Measurements from ENCODE around the gene ARL4D. TPM values are rescaled to one million over a fixed set of nuclear protein-coding genes. Genes with fewer than 3 reads are reported as not detected.
A peak's percentile ranks its signal among the peaks of the same experiment; 100 is the strongest.

The ARL4D gene
- total RNA-seq, 2 donors from 2014 or later, result 3.5 to 21.0 TPM

GRCh38 chr17:43396491-43397060 is 2.2 kb upstream of the ARL4D start:
- Histone ChIP-seq H3K27me3 (replicated peaks; ENCODE audit: insufficient read depth) (no peaks in the 10 kb centered on the region), H3K9me3 (no peaks in the 10 kb centered on the region), H3K27ac (no peak overlapping the region), H3K4me1 (ENCODE audit: control insufficient read depth in 1 of 2, low read depth in 2 of 2) (peaks cover 17 to 32% of the 10 kb centered on the region in 2 donors), H3K4me3 (no peak overlapping the region), H3K36me3 (no peaks in the 10 kb centered on the region)
- no peak for TF ChIP-seq CTCF (IDR thresholded peaks at IDR 0.05)
- no peak for DNase-seq (ENCODE audit: low spot score)
- no peak for ATAC-seq (ENCODE audit: insufficient number of reproducible peaks, low FRiP score, low read depth)

- DNase-seq (ENCODE audit: low spot score) (no peak), ATAC-seq (ENCODE audit: insufficient number of reproducible peaks, low FRiP score, low read depth) (no peak)
- Histone ChIP-seq H3K27ac (peak overlapping the region; percentile 79 to 83), H3K4me1 (ENCODE audit: control insufficient read depth in 1 of 2, low read depth in 2 of 2) (peaks cover 22 to 33% of the 10 kb centered on the region in 2 donors), H3K4me3 (peak overlapping the region; percentile 95), H3K9me3 (no peaks in the 10 kb centered on the region), H3K36me3 (no peaks in the 10 kb centered on the region), H3K27me3 (replicated peaks; ENCODE audit: insufficient read depth) (no peaks in the 10 kb centered on the region)
- TF ChIP-seq CTCF (IDR thresholded peaks at IDR 0.05), result no peak
These were observed 1.1 kb downstream of the ARL4D start for GRCh38 chr17:43399839-43400328.

- Histone ChIP-seq H3K36me3 (no peaks in the 10 kb centered on the region), H3K27ac (peak overlapping the region; percentile 7 to 81), H3K9me3 (no peaks in the 10 kb centered on the region), H3K27me3 (replicated peaks; ENCODE audit: insufficient read depth) (no peaks in the 10 kb centered on the region), H3K4me1 (ENCODE audit: control insufficient read depth in 1 of 2, low read depth in 2 of 2) (peaks cover 22 to 33% of the 10 kb centered on the region in 2 donors), H3K4me3 (peak overlapping the region; percentile 95)
- TF ChIP-seq CTCF (IDR thresholded peaks at IDR 0.05), result no peak
- ATAC-seq (ENCODE audit: insufficient number of reproducible peaks, low FRiP score, low read depth), result peak; percentile 39
- peak; percentile 35 for DNase-seq (ENCODE audit: low spot score)
These were observed 2.3 kb downstream of the ARL4D start for GRCh38 chr17:43400943-43401717.

- no peaks in the 10 kb centered on the region for H3K9me3 ChIP-seq
- H3K4me1 ChIP-seq (ENCODE audit: control insufficient read depth in 1 of 2, low read depth in 2 of 2), result peaks cover 22 to 33% of the 10 kb centered on the region in 2 donors
- H3K36me3 ChIP-seq, result no peaks in the 10 kb centered on the region
- H3K27ac ChIP-seq, result peak overlapping the region; percentile 7 to 81
- TF ChIP-seq CTCF (IDR thresholded peaks at IDR 0.05), result no peak
- ATAC-seq (ENCODE audit: insufficient number of reproducible peaks, low FRiP score, low read depth), result no peak
- no peaks in the 10 kb centered on the region for H3K27me3 ChIP-seq (replicated peaks; ENCODE audit: insufficient read depth)
- H3K4me3 ChIP-seq, result no peak overlapping the region
- DNase-seq (ENCODE audit: low spot score), result no peak
These were observed 3.3 kb downstream of the ARL4D start for GRCh38 chr17:43402078-43402477.

GRCh38 chr17:43402567-43402966 is 3.8 kb downstream of the ARL4D start:
- H3K4me1 ChIP-seq (ENCODE audit: control insufficient read depth in 1 of 2, low read depth in 2 of 2), result peaks cover 22 to 33% of the 10 kb centered on the region in 2 donors

More at GRCh38 chr17:43402567-43402966, 3.8 kb downstream of the ARL4D start:
- H3K27me3 ChIP-seq (replicated peaks; ENCODE audit: insufficient read depth), result no peaks in the 10 kb centered on the region
- H3K27ac ChIP-seq, result no peak overlapping the region
- H3K36me3 ChIP-seq, result no peaks in the 10 kb centered on the region
- no peak overlapping the region for H3K4me3 ChIP-seq
- no peak for TF ChIP-seq CTCF (IDR thresholded peaks at IDR 0.05)
- DNase-seq (ENCODE audit: low spot score) (no peak), ATAC-seq (ENCODE audit: insufficient number of reproducible peaks, low FRiP score, low read depth) (no peak)
- H3K9me3 ChIP-seq, result no peaks in the 10 kb centered on the region
